OCI-LY7 (cell line): ENCODE measurements around the gene LDLRAD4. TPM values are rescaled to one million over a fixed set of nuclear protein-coding genes. Genes with fewer than 3 reads are reported as not detected.

Source experiments
- BruUV-seq: library from RNA; stranded (reverse); fragments of 400-500 nt; replicated peaks from 2 replicates; lab custom pipeline; 2021; lab: Mats Ljungman, UMichigan
- CTCF ChIA-PET: fragments of 300-600 bp; sonication (Branson Sonifier 250); formaldehyde crosslinking; loops from one replicate; lab custom pipeline; 2022; ENCODE audit warnings: antibody characterized with exemption; ENCODE audit not compliant: unreplicated experiment; lab: Charles Lee
- POLR2A ChIA-PET: fragments of 300-600 bp; sonication (Branson Sonifier 250); formaldehyde crosslinking; loops from one replicate; lab custom pipeline; 2022; ENCODE audit warnings: antibody characterized with exemption; lab: Charles Lee
- DNase-seq: peaks from one replicate; pipeline ENCODE4 v3.0.0-alpha.2; 2015; ENCODE audit warnings: low spot score
- H2AFZ ChIP-seq: fragments of 200-600 bp; sonication (generic), shearing (Covaris generic); 2 replicates; pipeline ENCODE4 v1.6.1; 2014; ENCODE audit warnings: mild to moderate bottlenecking, antibody characterized with exemption, low read length, moderate library complexity
- H3K27ac ChIP-seq: fragments of 200-600 bp; sonication (generic); 2 replicates; pipeline ENCODE4 v1.5.1; 2014; ENCODE audit warnings: mixed run types, low read depth, mild to moderate bottlenecking, moderate library complexity, low read length, inconsistent platforms; ENCODE audit not compliant: poor library complexity, severe bottlenecking
- H3K36me3 ChIP-seq: fragments of 200-600 bp; sonication (generic); 2 replicates; pipeline ENCODE4 v1.6.1; 2014; ENCODE audit warnings: mild to moderate bottlenecking, antibody characterized with exemption, low read length, moderate library complexity, mixed read lengths; ENCODE audit not compliant: insufficient read depth
- H3K4me1 ChIP-seq: fragments of 200-600 bp; sonication (generic); 2 replicates; pipeline ENCODE4 v1.5.1; 2014; ENCODE audit warnings: mild to moderate bottlenecking, low read length; ENCODE audit not compliant: insufficient read depth, poor library complexity, severe bottlenecking
- H3K4me2 ChIP-seq: fragments of 200-600 bp; sonication (generic); 2 replicates; pipeline ENCODE4 v1.6.1; 2014; ENCODE audit warnings: mild to moderate bottlenecking, low read length
- H3K4me3 ChIP-seq: fragments of 200-600 bp; sonication (generic); 2 replicates; pipeline ENCODE4 v1.5.1; 2014; ENCODE audit warnings: mild to moderate bottlenecking, low read depth, low read length; ENCODE audit not compliant: poor library complexity, severe bottlenecking
- H3K79me2 ChIP-seq: fragments of 200-600 bp; sonication (generic); 2 replicates; pipeline ENCODE4 v1.6.1; 2016; ENCODE audit warnings: low read depth, mild to moderate bottlenecking, low read length, moderate library complexity, mixed read lengths; ENCODE audit not compliant: insufficient read depth
- H3K9me2 ChIP-seq: fragments of 200-600 bp; sonication (generic); 2 replicates; pipeline ENCODE4 v1.6.1; 2016; ENCODE audit warnings: mild to moderate bottlenecking, low read length, mixed read lengths; ENCODE audit not compliant: insufficient read depth
- H3K9me3 ChIP-seq: fragments of 200-600 bp; sonication (generic); 2 replicates; pipeline ENCODE4 v1.6.1; 2014; ENCODE audit warnings: mild to moderate bottlenecking, mixed run types, low read length, mixed read lengths
- H4K20me1 ChIP-seq: fragments of 200-600 bp; sonication (generic); 2 replicates; pipeline ENCODE4 v1.6.1; 2014; ENCODE audit warnings: mild to moderate bottlenecking, antibody characterized with exemption, low read length, moderate library complexity, mixed read lengths; ENCODE audit not compliant: insufficient read depth
- EZH2phosphoT487 ChIP-seq: fragments of 200-600 bp; sonication (generic); IDR thresholded peaks from 2 replicates; pipeline ENCODE4 v1.6.1; 2018; ENCODE audit warnings: low read depth, borderline replicate concordance, mild to moderate bottlenecking, mixed run types, antibody characterized with exemption, low read length, moderate library complexity, mixed read lengths
- intact Hi-C: fragments of 100-400 bp; cut with micrococcal nuclease; formaldehyde crosslinking; loops from one replicate; pipeline ENCODE4 v1.10.0; 2022; ENCODE audit not compliant: unreplicated experiment
- total RNA-seq, 2 experiments: library from RNA; depleted of rRNA in 1 of 2; stranded (reverse); fragments of >200 nt in 1 of 2; shearing (Covaris generic) in 1 of 2; gene quantifications; 2 replicates each; pipeline ENCODE4 v1.2.3, GENCODE V29; 2014 to 2022
- TF ChIP-seq, protein P1 (sequence below): fragments of 200-600 bp; sonication (generic); conservative IDR thresholded peaks from 2 replicates; pipeline ENCODE4 v1.5.1; 2014; ENCODE audit warnings: mild to moderate bottlenecking, antibody characterized with exemption, low read length, moderate library complexity, mixed read lengths

LDLRAD4 gene
- total RNA-seq, 2 experiments from 2014 or later, result 26.2 to 43.8 TPM

DNA sequence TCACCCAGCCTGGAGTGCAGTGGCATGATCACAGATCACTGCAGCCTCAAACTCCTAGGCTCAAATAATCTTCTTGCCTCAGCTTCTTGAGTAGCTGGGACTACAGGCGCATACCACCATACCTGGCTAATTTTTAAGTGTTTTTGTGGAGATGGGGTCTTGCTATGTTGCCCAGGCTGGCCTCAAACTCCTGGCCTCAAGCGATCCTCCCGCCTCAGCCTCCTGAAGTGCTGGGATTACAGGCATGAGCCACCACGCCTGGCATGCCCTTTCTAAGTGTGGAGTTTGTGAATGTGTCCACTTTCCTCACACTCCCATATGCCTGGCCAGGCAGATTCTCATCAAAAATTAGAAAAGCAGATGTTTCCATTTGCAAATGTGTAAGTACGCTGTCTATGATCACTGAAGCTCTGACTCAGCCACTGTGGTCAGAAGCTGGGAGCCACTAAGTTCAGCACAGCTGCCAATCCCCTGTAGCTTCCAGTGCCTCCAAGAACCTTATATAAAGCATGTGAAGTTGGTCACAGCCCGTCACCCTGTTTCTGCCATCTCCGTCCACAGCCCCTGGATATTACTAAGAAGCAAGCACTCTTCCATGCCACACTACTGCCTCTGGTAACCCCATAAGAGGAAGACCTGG is 352.4 kb downstream of the LDLRAD4 start:
- H3K36me3 ChIP-seq, result no peaks in the 10 kb centered on the region
- no peaks in the 10 kb centered on the region for H4K20me1 ChIP-seq
- no peak overlapping the region for H3K4me3 ChIP-seq
- no peak overlapping the region for H3K4me2 ChIP-seq
- H3K9me3 ChIP-seq, result no peaks in the 10 kb centered on the region
- intact Hi-C loops, result no loop called here
- no peak for DNase-seq
- CTCF ChIA-PET, result no interaction called here
- no peaks in the 10 kb centered on the region for H3K9me2 ChIP-seq
- TF ChIP-seq EZH2phosphoT487, result no peak
- TF ChIP-seq, protein P1, sequence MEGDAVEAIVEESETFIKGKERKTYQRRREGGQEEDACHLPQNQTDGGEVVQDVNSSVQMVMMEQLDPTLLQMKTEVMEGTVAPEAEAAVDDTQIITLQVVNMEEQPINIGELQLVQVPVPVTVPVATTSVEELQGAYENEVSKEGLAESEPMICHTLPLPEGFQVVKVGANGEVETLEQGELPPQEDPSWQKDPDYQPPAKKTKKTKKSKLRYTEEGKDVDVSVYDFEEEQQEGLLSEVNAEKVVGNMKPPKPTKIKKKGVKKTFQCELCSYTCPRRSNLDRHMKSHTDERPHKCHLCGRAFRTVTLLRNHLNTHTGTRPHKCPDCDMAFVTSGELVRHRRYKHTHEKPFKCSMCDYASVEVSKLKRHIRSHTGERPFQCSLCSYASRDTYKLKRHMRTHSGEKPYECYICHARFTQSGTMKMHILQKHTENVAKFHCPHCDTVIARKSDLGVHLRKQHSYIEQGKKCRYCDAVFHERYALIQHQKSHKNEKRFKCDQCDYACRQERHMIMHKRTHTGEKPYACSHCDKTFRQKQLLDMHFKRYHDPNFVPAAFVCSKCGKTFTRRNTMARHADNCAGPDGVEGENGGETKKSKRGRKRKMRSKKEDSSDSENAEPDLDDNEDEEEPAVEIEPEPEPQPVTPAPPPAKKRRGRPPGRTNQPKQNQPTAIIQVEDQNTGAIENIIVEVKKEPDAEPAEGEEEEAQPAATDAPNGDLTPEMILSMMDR, result no peak
- no peak overlapping the region for H2AFZ ChIP-seq
- no peaks in the 10 kb centered on the region for H3K79me2 ChIP-seq
- POLR2A ChIA-PET, result interaction anchor here (1.4 kb wide), 1 partner anchor 42 kb away, joined by 3 read pairs; no protein-coding TSS in a partner anchor
- H3K4me1 ChIP-seq, result peaks cover 31% of the 10 kb centered on the region
- H3K27ac ChIP-seq, result no peak overlapping the region
- BruUV-seq, result no TSS peak

DNA sequence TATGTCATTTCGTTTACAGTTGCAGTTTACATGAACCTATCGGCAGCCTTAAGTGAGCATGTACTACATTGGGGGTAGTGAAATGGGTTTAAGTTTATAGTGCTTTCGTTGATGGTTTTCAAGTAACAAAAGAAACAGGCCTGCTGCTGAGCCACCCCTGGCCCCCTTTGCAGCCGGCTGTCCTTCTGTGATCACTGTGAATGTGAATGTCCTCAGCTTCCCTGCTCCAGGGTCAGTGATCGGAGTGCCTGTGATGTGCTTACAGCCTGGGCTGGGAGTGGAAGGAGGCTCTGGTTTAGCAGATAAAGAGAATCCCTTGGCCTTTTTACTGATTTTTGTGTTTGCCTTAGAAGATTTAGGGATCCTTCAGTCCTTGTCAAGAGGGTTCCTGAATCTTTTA is 353.6 kb downstream of the LDLRAD4 start:
- Histone ChIP-seq H3K9me2 (no peaks in the 10 kb centered on the region), H4K20me1 (no peaks in the 10 kb centered on the region), H2AFZ (no peak overlapping the region), H3K79me2 (no peaks in the 10 kb centered on the region), H3K36me3 (no peaks in the 10 kb centered on the region), H3K9me3 (no peaks in the 10 kb centered on the region), H3K4me1 (peaks cover 28% of the 10 kb centered on the region), H3K4me2 (no peak overlapping the region), H3K4me3 (no peak overlapping the region), H3K27ac (no peak overlapping the region)
- ChIA-PET POLR2A (no interaction called here), CTCF (no interaction called here)
- TF ChIP-seq EZH2phosphoT487, result no peak
- TF ChIP-seq, protein P1, result no peak
- no TSS peak for BruUV-seq
- intact Hi-C loops, result no loop called here
- no peak for DNase-seq

DNA sequence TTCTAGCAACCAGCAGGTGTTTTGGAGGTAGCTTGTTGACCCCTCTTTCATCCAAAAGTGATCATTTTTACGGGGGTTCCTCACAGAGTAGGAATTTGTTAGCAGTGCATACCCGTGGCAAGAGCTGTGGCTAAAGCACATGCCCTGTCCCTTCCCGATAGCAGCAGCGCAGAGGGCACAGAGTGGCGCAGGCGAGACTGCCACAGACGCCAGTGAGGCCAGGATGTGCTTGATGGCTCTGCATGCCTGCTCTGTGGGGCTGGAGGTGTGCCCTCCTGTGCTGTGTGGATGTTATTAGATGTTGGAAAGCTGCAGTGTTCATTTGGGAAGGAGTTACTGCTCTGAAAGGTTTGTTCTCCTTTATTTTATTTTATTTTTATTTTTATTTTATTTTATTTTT is 354.2 kb downstream of the LDLRAD4 start:
- Histone ChIP-seq H3K4me1 (peaks cover 30% of the 10 kb centered on the region), H3K4me2 (no peak overlapping the region), H3K79me2 (no peaks in the 10 kb centered on the region), H4K20me1 (no peaks in the 10 kb centered on the region), H3K27ac (no peak overlapping the region), H2AFZ (no peak overlapping the region), H3K36me3 (no peaks in the 10 kb centered on the region), H3K9me3 (no peaks in the 10 kb centered on the region), H3K4me3 (no peak overlapping the region), H3K9me2 (no peaks in the 10 kb centered on the region)
- DNase-seq, result no peak
- intact Hi-C loops, result no loop called here
- BruUV-seq, result no TSS peak
- POLR2A ChIA-PET, result no interaction called here
- no peak for TF ChIP-seq EZH2phosphoT487
- TF ChIP-seq, protein P1, result no peak
- CTCF ChIA-PET, result no interaction called here
